HepG2 (cell line): ENCODE data around the gene MYL11. TPM values are rescaled to one million over a fixed set of nuclear protein-coding genes. Genes with fewer than 3 reads are reported as not detected.

Experiments
- DNMT1 ChIP-seq: sonication (generic); formaldehyde crosslinking; IDR thresholded peaks from 2 replicates; pipeline ENCODE4 v1.5.1; 2020; ENCODE audit warnings: mild to moderate bottlenecking, missing genetic modification reagents
- FOXO1 ChIP-seq: sonication (generic); formaldehyde crosslinking; IDR thresholded peaks from 2 replicates; pipeline ENCODE4 v1.4.0; 2020; ENCODE audit warnings: missing genetic modification reagents
- IRX3 ChIP-seq: sonication (generic); formaldehyde crosslinking; IDR thresholded peaks from 2 replicates; pipeline ENCODE4 v1.8.1; 2023; ENCODE audit warnings: mild to moderate bottlenecking, low read depth, missing genetic modification reagents, borderline replicate concordance
- NFE2L2 ChIP-seq: fragments of 150-350 bp; IDR thresholded peaks from 2 replicates; pipeline ENCODE4 v1.6.1; 2014; ENCODE audit warnings: low read length
- RCOR2 ChIP-seq: IDR thresholded peaks from 2 replicates; pipeline ENCODE4 v1.6.1; 2016; ENCODE audit warnings: missing biosample characterization, missing genetic modification reagents
- SP2 ChIP-seq: sonication (generic); formaldehyde crosslinking; IDR thresholded peaks from 2 replicates; pipeline ENCODE4 v1.5.1; 2020; ENCODE audit warnings: mild to moderate bottlenecking, missing genetic modification reagents
- SRSF9 ChIP-seq: fragments of 200-400 bp; formaldehyde crosslinking; IDR thresholded peaks from 2 replicates; pipeline ENCODE4 v1.6.1; 2018; ENCODE audit warnings: borderline replicate concordance, mild to moderate bottlenecking, low read depth, low read length; ENCODE audit not compliant: insufficient read depth, poor library complexity, severe bottlenecking
- TAF15 ChIP-seq: fragments of 200-400 bp; formaldehyde crosslinking; IDR thresholded peaks from one replicate; pipeline ENCODE4 v1.6.1; 2018; ENCODE audit warnings: mild to moderate bottlenecking, low read depth, low read length; ENCODE audit not compliant: poor library complexity, severe bottlenecking
- TSC22D2 ChIP-seq: sonication (generic); formaldehyde crosslinking; IDR thresholded peaks from 2 replicates; pipeline ENCODE4 v1.5.1; 2020; ENCODE audit warnings: missing genetic modification reagents, mild to moderate bottlenecking, borderline replicate concordance
- ZNF44 ChIP-seq: sonication (generic); formaldehyde crosslinking; IDR thresholded peaks from 2 replicates; pipeline ENCODE4 v1.5.1; 2020; ENCODE audit warnings: mild to moderate bottlenecking, missing genetic modification reagents
- ZNF558 ChIP-seq: sonication (generic); formaldehyde crosslinking; IDR thresholded peaks from 2 replicates; pipeline ENCODE4 v1.9.0; 2022; ENCODE audit warnings: mild to moderate bottlenecking, missing genetic modification reagents, borderline replicate concordance
- ZNF614 ChIP-seq: IDR thresholded peaks from 2 replicates; pipeline ENCODE4 v1.6.1; 2018; ENCODE audit warnings: missing biosample characterization, missing genetic modification reagents, inconsistent platforms, borderline replicate concordance
- ZNF720 ChIP-seq: sonication (generic); formaldehyde crosslinking; IDR thresholded peaks from 2 replicates; pipeline ENCODE4 v1.4.0; 2020; ENCODE audit warnings: missing genetic modification reagents
- ZNF777 ChIP-seq: sonication (generic); formaldehyde crosslinking; IDR thresholded peaks from 2 replicates; pipeline ENCODE4 v1.4.0; 2020; ENCODE audit warnings: missing genetic modification reagents
- ZSCAN20 ChIP-seq: sonication (generic); formaldehyde crosslinking; IDR thresholded peaks from 2 replicates; pipeline ENCODE4 v1.4.0; 2020; ENCODE audit warnings: missing genetic modification reagents, mild to moderate bottlenecking, borderline replicate concordance
- polyA plus RNA-seq, 8 experiments: library from polyadenylated mRNA; depleted of rRNA in 3 of 8; stranded (reverse) in 7 of 8; unstranded in 1 of 8; fragments of >200 nt; fragmentation: Illumina TruSeq in 4 of 8; extraction: Trizol in 4 of 8; gene quantifications; 2 replicates each; pipeline versions ENCODE4 v1.2.1 to v1.2.3, GENCODE V29; 2011 to 2016; ENCODE audit warnings: low read depth in 4 of 8, missing spikeins in 1 of 8, mixed read lengths in 1 of 8; ENCODE audit not compliant: insufficient read depth in 1 of 8
- total RNA-seq, 5 experiments: library from RNA; depleted of rRNA; stranded (reverse); fragments of >200 nt; fragmentation: Illumina TruSeq; extraction: Trizol; gene quantifications; 2 replicates each; pipeline ENCODE4 v1.2.3, GENCODE V29; 2016; ENCODE audit warnings: low read depth in 1 of 5
- TF ChIP-seq, protein P1 (sequence below): sonication (generic); formaldehyde crosslinking; IDR thresholded peaks from 2 replicates; pipeline ENCODE4 v1.4.0; 2020; ENCODE audit warnings: mild to moderate bottlenecking, missing genetic modification reagents, borderline replicate concordance
- TF ChIP-seq, protein P2 (sequence below): sonication (generic); formaldehyde crosslinking; IDR thresholded peaks from 2 replicates; pipeline ENCODE4 v1.4.0; 2020; ENCODE audit warnings: missing genetic modification reagents, mild to moderate bottlenecking, borderline replicate concordance
- TF ChIP-seq, protein P3 (sequence below): sonication (generic); formaldehyde crosslinking; IDR thresholded peaks from 2 replicates; pipeline ENCODE4 v1.4.0; 2020; ENCODE audit warnings: missing genetic modification reagents
- TF ChIP-seq, protein P4 (sequence below): sonication (generic); formaldehyde crosslinking; IDR thresholded peaks from 2 replicates; pipeline ENCODE4 v1.8.1; 2023; ENCODE audit warnings: missing genetic modification reagents, inconsistent platforms, borderline replicate concordance

Gene MYL11
- total and polyA plus RNA-seq, 2 of the 13 experiments (the other 11 are each of a cell fraction or from before 2014, with no cell fraction given) = not detected

- TF ChIP-seq, protein P1, sequence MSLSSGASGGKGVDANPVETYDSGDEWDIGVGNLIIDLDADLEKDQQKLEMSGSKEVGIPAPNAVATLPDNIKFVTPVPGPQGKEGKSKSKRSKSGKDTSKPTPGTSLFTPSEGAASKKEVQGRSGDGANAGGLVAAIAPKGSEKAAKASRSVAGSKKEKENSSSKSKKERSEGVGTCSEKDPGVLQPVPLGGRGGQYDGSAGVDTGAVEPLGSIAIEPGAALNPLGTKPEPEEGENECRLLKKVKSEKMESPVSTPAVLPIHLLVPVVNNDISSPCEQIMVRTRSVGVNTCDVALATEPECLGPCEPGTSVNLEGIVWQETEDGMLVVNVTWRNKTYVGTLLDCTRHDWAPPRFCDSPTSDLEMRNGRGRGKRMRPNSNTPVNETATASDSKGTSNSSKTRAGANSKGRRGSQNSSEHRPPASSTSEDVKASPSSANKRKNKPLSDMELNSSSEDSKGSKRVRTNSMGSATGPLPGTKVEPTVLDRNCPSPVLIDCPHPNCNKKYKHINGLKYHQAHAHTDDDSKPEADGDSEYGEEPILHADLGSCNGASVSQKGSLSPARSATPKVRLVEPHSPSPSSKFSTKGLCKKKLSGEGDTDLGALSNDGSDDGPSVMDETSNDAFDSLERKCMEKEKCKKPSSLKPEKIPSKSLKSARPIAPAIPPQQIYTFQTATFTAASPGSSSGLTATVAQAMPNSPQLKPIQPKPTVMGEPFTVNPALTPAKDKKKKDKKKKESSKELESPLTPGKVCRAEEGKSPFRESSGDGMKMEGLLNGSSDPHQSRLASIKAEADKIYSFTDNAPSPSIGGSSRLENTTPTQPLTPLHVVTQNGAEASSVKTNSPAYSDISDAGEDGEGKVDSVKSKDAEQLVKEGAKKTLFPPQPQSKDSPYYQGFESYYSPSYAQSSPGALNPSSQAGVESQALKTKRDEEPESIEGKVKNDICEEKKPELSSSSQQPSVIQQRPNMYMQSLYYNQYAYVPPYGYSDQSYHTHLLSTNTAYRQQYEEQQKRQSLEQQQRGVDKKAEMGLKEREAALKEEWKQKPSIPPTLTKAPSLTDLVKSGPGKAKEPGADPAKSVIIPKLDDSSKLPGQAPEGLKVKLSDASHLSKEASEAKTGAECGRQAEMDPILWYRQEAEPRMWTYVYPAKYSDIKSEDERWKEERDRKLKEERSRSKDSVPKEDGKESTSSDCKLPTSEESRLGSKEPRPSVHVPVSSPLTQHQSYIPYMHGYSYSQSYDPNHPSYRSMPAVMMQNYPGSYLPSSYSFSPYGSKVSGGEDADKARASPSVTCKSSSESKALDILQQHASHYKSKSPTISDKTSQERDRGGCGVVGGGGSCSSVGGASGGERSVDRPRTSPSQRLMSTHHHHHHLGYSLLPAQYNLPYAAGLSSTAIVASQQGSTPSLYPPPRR (CRISPR knock-in tag) = peak; percentile 62; the same call in 1 of the 2 replicates
- TF ChIP-seq ZNF558 (CRISPR knock-in tag) (peak; percentile 35; the same call in 1 of the 2 replicates), TSC22D2 (CRISPR knock-in tag) (no peak), TAF15 (no peak), NFE2L2 (no peak), ZNF777 (peak; percentile 99), SRSF9 (no peak), SP2 (peak; percentile 57; the same call in 1 of the 2 replicates), ZSCAN20 (CRISPR knock-in tag) (peak; percentile 81; the same call in 1 of the 2 replicates), ZNF44 (CRISPR knock-in tag) (no peak; the same call in 1 of the 2 replicates), RCOR2 (CRISPR knock-in tag) (peak; percentile 87), DNMT1 (CRISPR knock-in tag) (no peak), ZNF720 (CRISPR knock-in tag) (no peak), ZNF614 (CRISPR knock-in tag) (no peak), IRX3 (CRISPR knock-in tag) (no peak; the same call in 1 of the 2 replicates), FOXO1 (CRISPR knock-in tag) (no peak)
- TF ChIP-seq, protein P2, sequence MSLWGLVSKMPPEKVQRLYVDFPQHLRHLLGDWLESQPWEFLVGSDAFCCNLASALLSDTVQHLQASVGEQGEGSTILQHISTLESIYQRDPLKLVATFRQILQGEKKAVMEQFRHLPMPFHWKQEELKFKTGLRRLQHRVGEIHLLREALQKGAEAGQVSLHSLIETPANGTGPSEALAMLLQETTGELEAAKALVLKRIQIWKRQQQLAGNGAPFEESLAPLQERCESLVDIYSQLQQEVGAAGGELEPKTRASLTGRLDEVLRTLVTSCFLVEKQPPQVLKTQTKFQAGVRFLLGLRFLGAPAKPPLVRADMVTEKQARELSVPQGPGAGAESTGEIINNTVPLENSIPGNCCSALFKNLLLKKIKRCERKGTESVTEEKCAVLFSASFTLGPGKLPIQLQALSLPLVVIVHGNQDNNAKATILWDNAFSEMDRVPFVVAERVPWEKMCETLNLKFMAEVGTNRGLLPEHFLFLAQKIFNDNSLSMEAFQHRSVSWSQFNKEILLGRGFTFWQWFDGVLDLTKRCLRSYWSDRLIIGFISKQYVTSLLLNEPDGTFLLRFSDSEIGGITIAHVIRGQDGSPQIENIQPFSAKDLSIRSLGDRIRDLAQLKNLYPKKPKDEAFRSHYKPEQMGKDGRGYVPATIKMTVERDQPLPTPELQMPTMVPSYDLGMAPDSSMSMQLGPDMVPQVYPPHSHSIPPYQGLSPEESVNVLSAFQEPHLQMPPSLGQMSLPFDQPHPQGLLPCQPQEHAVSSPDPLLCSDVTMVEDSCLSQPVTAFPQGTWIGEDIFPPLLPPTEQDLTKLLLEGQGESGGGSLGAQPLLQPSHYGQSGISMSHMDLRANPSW = 0 out of 2 replicates have a peak, but pooled peaks have one; percentile 50
- TF ChIP-seq, protein P3, sequence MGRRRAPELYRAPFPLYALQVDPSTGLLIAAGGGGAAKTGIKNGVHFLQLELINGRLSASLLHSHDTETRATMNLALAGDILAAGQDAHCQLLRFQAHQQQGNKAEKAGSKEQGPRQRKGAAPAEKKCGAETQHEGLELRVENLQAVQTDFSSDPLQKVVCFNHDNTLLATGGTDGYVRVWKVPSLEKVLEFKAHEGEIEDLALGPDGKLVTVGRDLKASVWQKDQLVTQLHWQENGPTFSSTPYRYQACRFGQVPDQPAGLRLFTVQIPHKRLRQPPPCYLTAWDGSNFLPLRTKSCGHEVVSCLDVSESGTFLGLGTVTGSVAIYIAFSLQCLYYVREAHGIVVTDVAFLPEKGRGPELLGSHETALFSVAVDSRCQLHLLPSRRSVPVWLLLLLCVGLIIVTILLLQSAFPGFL (CRISPR knock-in tag) = no peak
- TF ChIP-seq, protein P4, sequence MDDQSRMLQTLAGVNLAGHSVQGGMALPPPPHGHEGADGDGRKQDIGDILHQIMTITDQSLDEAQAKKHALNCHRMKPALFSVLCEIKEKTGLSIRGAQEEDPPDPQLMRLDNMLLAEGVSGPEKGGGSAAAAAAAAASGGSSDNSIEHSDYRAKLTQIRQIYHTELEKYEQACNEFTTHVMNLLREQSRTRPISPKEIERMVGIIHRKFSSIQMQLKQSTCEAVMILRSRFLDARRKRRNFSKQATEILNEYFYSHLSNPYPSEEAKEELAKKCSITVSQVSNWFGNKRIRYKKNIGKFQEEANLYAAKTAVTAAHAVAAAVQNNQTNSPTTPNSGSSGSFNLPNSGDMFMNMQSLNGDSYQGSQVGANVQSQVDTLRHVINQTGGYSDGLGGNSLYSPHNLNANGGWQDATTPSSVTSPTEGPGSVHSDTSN (CRISPR knock-in tag) = peak; percentile 58
These were observed 19.3 kb upstream of the MYL11 start, which contains the start of gene CD2BP2 (continued) for GRCh38 chr16:30355144-30355953.
